ENCODE data around the gene DAPL1.

Gene DAPL1

DNA sequence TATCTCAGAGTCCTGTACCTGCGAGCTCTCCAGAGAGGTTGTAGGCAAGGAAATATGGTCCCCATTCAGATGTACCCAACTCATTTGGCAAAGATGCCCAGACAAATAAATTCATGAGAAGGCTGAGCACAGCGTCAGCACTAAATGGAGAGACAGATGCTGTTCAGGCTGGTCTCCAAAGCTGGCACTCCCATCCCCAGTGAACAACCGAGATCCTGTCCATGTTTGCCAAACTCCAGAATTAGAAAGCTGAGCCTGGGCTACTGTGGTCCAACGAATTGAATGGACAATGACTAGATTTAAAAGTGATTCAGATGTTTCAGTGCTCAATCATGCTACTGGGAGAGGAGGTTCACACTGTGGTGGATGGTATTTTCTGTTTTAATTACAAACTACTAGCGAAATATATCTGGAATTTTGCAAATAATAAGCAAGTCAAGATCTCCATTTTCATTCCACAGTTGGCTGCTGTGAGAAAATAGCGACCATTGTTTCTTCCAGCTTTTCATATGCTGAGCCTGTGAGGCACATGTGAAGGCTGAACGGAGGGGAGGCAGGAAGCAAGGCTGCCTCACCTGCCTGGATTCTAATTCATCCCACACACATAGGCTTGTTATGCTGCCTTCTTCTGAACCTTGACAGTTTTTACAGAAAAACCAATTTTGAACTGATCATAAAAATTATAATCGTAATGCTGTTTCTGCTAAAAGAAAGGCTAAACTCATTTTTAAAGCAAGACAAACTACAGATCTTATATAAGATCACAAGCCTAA lies 22.6 kb upstream of the DAPL1 start:
- Mint-ChIP-seq H3K9me3 (no peaks in the 10 kb centered on the region), H3K27ac (no peak overlapping the region), H3K4me1 (no peaks in the 10 kb centered on the region), H3K4me3 (no peak overlapping the region), H3K36me3 (no peaks in the 10 kb centered on the region), H3K27me3 (no peaks in the 10 kb centered on the region)

DNA sequence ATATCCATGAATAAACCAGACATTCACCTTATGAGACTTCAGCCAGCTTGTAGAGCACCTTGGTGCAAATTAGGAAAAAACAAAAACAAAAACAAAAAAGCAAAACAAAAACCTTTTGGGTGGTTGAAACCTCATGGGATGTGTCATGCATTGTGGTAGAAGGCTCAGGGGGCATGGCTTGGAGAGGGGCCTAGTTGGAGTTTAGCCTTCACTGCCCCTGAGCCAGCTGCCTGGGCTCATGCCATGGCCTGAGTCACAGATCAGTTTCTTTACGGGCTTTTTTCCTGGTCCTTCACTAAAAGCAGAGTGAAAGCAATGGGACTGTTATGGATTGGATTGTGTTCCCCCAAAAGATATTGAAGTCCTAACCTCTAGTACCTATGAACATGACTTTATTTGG lies 22.0 kb upstream of the DAPL1 start:
- no peak overlapping the region for H3K27ac Mint-ChIP-seq
- no peaks in the 10 kb centered on the region for H3K9me3 Mint-ChIP-seq
- H3K4me1 Mint-ChIP-seq: no peaks in the 10 kb centered on the region
- no peaks in the 10 kb centered on the region for H3K27me3 Mint-ChIP-seq
- no peak overlapping the region for H3K4me3 Mint-ChIP-seq
- H3K36me3 Mint-ChIP-seq: no peaks in the 10 kb centered on the region

DNA sequence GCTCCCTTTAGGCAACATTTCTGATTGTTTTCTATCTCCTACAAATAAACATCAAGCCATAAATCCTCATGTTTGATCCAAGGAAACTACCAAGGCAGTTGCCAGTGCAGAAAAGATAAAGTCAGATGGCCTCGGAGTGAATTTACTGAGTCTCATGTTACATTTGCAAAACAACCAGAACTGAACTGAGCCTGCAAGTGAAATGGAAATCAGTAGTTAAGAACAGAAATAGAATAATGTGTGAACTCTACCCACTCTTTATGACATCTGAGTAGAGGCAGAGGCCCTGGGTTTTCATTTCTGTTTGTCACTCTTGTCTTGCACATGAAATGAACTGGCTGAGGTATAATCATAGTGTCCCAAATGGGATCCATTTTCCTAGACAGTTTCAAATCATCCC lies 20.4 kb upstream of the DAPL1 start:
- H3K27me3 Mint-ChIP-seq: no peaks in the 10 kb centered on the region
- H3K36me3 Mint-ChIP-seq: no peaks in the 10 kb centered on the region
- no peak overlapping the region for H3K27ac Mint-ChIP-seq
- no peaks in the 10 kb centered on the region for H3K9me3 Mint-ChIP-seq
- H3K4me3 Mint-ChIP-seq: no peak overlapping the region
- no peaks in the 10 kb centered on the region for H3K4me1 Mint-ChIP-seq

- Mint-ChIP-seq H3K4me3 (no peak overlapping the region), H3K4me1 (no peaks in the 10 kb centered on the region), H3K27me3 (no peaks in the 10 kb centered on the region), H3K9me3 (no peaks in the 10 kb centered on the region), H3K36me3 (no peaks in the 10 kb centered on the region), H3K27ac (no peak overlapping the region)
Measured at GRCh38 chr2:158775273-158776027, 19.7 kb upstream of the DAPL1 start.

- H3K27ac Mint-ChIP-seq: no peak overlapping the region
- no peaks in the 10 kb centered on the region for H3K27me3 Mint-ChIP-seq
- H3K9me3 Mint-ChIP-seq: no peaks in the 10 kb centered on the region
- H3K36me3 Mint-ChIP-seq: no peaks in the 10 kb centered on the region
- no peaks in the 10 kb centered on the region for H3K4me1 Mint-ChIP-seq
- no peak overlapping the region for H3K4me3 Mint-ChIP-seq
Measured at GRCh38 chr2:158776231-158776630, 18.9 kb upstream of the DAPL1 start.

GRCh38 chr2:158777077-158777476 lies 18.0 kb upstream of the DAPL1 start:
- no peaks in the 10 kb centered on the region for H3K27me3 Mint-ChIP-seq
- H3K27ac Mint-ChIP-seq: no peak overlapping the region
- no peaks in the 10 kb centered on the region for H3K4me1 Mint-ChIP-seq
- H3K4me3 Mint-ChIP-seq: no peak overlapping the region
- H3K9me3 Mint-ChIP-seq: no peaks in the 10 kb centered on the region
- H3K36me3 Mint-ChIP-seq: no peaks in the 10 kb centered on the region

GRCh38 chr2:158778243-158778642 lies 16.9 kb upstream of the DAPL1 start:
- Mint-ChIP-seq H3K27ac (no peak overlapping the region), H3K27me3 (peaks cover 1% of the 10 kb centered on the region), H3K4me3 (no peak overlapping the region), H3K36me3 (no peaks in the 10 kb centered on the region), H3K9me3 (no peaks in the 10 kb centered on the region), H3K4me1 (no peaks in the 10 kb centered on the region)

- H3K27me3 Mint-ChIP-seq: peaks cover 4% of the 10 kb centered on the region
- no peak overlapping the region for H3K4me3 Mint-ChIP-seq
- no peak overlapping the region for H3K27ac Mint-ChIP-seq
- no peaks in the 10 kb centered on the region for H3K36me3 Mint-ChIP-seq
- H3K9me3 Mint-ChIP-seq: no peaks in the 10 kb centered on the region
- no peaks in the 10 kb centered on the region for H3K4me1 Mint-ChIP-seq
Measured at GRCh38 chr2:158779621-158780020, 15.5 kb upstream of the DAPL1 start.

DNA sequence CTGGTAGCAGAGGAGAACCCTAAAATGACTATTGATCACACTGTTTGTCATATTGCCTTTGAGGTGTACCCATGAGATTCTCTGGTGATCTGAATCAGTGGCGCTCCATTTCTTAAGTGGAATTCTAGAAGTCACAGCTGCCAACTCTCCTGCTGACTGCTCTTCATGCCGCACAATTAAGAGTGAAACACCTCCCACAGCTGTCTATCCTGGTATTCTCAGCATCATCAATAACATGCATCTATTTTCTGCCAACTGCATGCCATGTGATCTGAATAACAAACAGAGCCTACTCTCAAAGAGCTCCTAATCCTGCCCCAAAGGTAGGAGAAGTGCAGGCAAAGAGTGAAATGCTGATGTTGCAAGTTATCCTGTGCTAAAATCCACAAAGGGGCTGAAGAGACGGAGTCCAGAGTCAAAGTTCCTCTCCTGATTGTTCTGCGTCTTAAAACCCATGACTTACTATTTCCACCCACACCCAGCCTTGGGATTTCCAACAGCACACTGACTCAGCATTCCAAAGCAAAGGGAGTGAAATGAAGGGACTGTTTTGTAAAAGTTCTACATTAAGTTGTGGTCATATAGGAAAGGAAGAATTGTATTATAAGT lies 13.7 kb upstream of the DAPL1 start:
- Mint-ChIP-seq H3K4me1 (no peaks in the 10 kb centered on the region), H3K27ac (no peak overlapping the region), H3K36me3 (no peaks in the 10 kb centered on the region), H3K27me3 (peaks cover 6% of the 10 kb centered on the region), H3K9me3 (no peaks in the 10 kb centered on the region), H3K4me3 (no peak overlapping the region)

DNA sequence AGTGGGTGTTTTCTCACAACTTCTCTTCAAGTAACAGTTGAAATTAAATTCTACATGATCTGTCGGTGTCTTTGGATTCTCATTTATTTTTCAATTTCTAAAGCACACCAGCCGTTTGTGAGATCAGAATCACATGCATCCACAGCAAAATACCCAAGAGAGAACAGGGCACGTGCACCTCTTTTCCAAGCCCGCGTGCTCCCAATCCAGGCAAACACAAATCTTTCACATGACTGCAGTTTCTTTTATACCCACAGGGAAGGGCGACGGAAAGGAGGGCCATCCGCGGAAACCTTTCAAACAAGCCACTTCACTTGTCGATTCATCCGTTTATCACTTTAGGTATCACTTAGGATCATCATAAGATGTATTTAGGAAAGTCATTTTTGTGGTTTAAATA lies 13.0 kb upstream of the DAPL1 start:
- no peak overlapping the region for H3K4me3 Mint-ChIP-seq
- peaks cover 6% of the 10 kb centered on the region for H3K27me3 Mint-ChIP-seq
- no peaks in the 10 kb centered on the region for H3K36me3 Mint-ChIP-seq
- H3K4me1 Mint-ChIP-seq: no peaks in the 10 kb centered on the region
- H3K9me3 Mint-ChIP-seq: no peaks in the 10 kb centered on the region
- H3K27ac Mint-ChIP-seq: no peak overlapping the region

DNA sequence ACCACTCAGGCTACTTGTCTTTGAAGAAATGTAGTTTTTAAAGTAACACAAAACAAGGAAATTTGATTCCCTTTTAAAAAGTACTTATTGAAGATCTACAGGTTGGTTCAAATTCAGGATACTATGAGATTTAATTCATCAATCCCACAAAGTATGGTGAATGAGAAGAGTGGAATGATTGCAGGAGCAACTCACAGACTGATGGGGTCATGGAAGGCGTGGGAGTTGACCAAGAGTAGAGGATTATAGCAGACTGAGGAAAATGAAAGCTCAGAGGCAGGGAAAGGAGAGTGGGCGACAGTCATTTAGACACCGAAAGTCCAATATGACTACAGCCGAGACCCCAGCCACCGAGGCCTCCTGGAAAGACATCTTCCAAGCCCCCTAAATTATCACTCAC lies 12.5 kb upstream of the DAPL1 start:
- Mint-ChIP-seq H3K27ac (no peak overlapping the region), H3K4me1 (no peaks in the 10 kb centered on the region), H3K36me3 (no peaks in the 10 kb centered on the region), H3K27me3 (peaks cover 6% of the 10 kb centered on the region), H3K9me3 (no peaks in the 10 kb centered on the region), H3K4me3 (no peak overlapping the region)

GRCh38 chr2:158783923-158784322 lies 11.2 kb upstream of the DAPL1 start:
- Mint-ChIP-seq H3K9me3 (no peaks in the 10 kb centered on the region), H3K4me3 (no peak overlapping the region), H3K27ac (no peak overlapping the region), H3K4me1 (no peaks in the 10 kb centered on the region), H3K27me3 (peaks cover 6% of the 10 kb centered on the region), H3K36me3 (no peaks in the 10 kb centered on the region)

DNA sequence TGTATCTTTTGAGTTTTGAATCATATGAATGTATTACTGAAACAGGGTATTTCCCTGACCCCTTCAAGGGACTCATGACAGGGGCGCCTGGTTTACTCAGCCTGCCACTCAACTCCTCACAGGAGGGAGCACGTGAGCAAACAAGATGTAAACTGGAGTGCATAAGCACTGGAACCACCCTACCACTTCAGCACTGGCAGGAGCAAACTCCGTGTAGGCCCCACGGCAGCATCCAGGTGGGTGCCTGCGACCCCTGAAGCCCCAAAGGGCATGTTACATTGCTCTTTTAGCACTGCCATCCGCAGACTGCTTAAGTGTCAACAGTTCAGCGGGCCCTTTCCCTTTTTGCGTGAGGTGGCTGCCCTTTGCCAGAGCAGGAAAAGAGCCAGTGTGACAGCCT lies 8.2 kb upstream of the DAPL1 start:
- no peak overlapping the region for H3K4me3 Mint-ChIP-seq
- H3K4me1 Mint-ChIP-seq: no peaks in the 10 kb centered on the region
- peaks cover 6% of the 10 kb centered on the region for H3K27me3 Mint-ChIP-seq
- H3K27ac Mint-ChIP-seq: no peak overlapping the region
- no peaks in the 10 kb centered on the region for H3K36me3 Mint-ChIP-seq
- H3K9me3 Mint-ChIP-seq: no peaks in the 10 kb centered on the region

DNA sequence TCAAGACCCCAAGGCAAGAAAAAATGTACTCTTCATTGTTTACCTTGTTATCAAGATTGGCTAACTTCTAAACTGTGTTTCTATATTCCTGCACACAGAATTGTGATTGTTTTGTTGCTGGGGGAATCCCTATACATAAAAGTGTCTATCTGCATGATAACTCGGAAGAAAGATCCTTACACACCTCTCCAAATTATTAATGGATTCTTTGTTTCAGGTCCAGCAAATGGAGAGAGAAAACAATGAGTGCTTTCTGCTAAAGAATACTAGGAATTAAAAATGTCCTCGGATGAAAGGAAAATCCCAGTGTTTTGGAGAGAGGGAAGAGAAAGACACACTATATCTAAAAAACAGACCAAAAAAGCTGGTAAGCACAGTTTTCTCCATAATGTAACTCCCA lies 6.2 kb upstream of the DAPL1 start:
- Mint-ChIP-seq H3K9me3 (no peaks in the 10 kb centered on the region), H3K4me1 (no peaks in the 10 kb centered on the region), H3K27ac (no peak overlapping the region), H3K27me3 (peaks cover 5% of the 10 kb centered on the region), H3K4me3 (no peak overlapping the region), H3K36me3 (no peaks in the 10 kb centered on the region)

- Mint-ChIP-seq H3K27me3 (peaks cover 19% of the 10 kb centered on the region), H3K4me1 (peaks cover 9% of the 10 kb centered on the region), H3K27ac (no peak overlapping the region), H3K36me3 (no peaks in the 10 kb centered on the region), H3K4me3 (no peak overlapping the region), H3K9me3 (no peaks in the 10 kb centered on the region)
Measured at GRCh38 chr2:158796652-158797051, 1.5 kb downstream of the DAPL1 start.

DNA sequence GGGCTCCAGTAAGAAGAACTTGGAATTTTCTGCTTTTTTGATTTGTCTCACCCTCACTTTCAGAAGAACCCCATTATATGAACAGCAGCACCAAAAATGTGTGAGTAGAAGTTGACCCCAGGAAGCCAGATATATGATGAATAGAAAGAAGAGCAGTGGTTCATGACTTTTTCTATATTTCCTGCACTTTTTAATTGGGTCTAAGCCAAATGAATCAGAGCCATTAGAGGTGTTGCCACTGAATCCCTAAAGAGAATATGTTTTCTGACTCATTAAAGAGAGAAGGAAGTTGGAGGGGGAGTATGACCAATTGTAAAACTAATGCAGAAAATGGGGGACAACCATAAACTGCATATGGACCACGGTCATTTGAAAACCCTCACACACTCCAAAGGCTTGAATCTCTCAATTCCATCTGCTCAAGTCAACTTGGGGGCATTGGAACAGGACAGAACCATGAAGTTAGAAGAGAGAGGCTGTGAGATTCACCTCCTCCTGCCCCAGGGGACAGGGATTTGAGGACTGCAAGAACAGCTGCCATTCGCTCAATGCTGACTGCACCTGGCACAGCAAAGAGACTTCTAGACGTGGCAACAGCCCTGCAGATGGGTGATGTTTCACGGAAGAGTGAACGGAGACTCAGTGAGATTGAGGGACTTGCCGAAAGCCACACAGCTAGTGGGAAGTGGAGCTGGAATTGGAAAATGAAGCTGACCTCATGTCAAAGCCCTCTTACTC lies 3.0 kb downstream of the DAPL1 start:
- Mint-ChIP-seq H3K27ac (no peak overlapping the region), H3K4me1 (peaks cover 9% of the 10 kb centered on the region), H3K9me3 (no peaks in the 10 kb centered on the region), H3K27me3 (peaks cover 19% of the 10 kb centered on the region), H3K4me3 (no peak overlapping the region), H3K36me3 (no peaks in the 10 kb centered on the region)

Measured in activated naive CD4-positive, alpha-beta T cell treated with anti-CD3 and anti-CD28 coated beads, Interleukin-2, amount 50 U/mL, for 24 hours (primary cell).